ENCODE data around the gene DIP2A. TPM values are rescaled to one million over a fixed set of nuclear protein-coding genes. Genes with fewer than 3 reads are reported as not detected.

DIP2A gene
- polyA plus RNA-seq, 1 donor (not counting 4 experiments of a cell fraction or from before 2014, with no cell fraction given), result 41.6 TPM

- no peak for DNase-seq (ENCODE audit: low read depth, low spot score)
- H3K27ac ChIP-seq (ENCODE audit: control insufficient read depth, insufficient read depth, low read length), result no peak overlapping the region
- H3K4me1 ChIP-seq (ENCODE audit: control insufficient read depth, extremely low read depth, insufficient read depth, low read length), result peaks cover 6% of the 10 kb centered on the region
- FAIRE-seq, result no peak
- H3K4me3 ChIP-seq (ENCODE audit: control insufficient read depth in 2 of 3, extremely low read depth in 1 of 3, insufficient read depth in 2 of 3, low read depth in 1 of 3, low read length in 3 of 3), result no peak overlapping the region
- no peaks in the 10 kb centered on the region for H3K9me1 ChIP-seq (ENCODE audit: control insufficient read depth, extremely low read depth, insufficient read depth, low read length)
- TF ChIP-seq CTCF (optimal IDR thresholded peaks at IDR 0.05 in 1 of 3, IDR thresholded peaks at IDR 0.05 in 1 of 3, conservative IDR thresholded peaks at IDR 0.05 in 1 of 3; ENCODE audit: extremely low read depth in 1 of 3, insufficient read depth in 2 of 3, low read length in 3 of 3) (no peak), EZH2 (IDR thresholded peaks at IDR 0.05; ENCODE audit: low read length) (no peak)
- no peak overlapping the region for H3K9ac ChIP-seq (ENCODE audit: control insufficient read depth, extremely low read depth, insufficient read depth, low read length)
- no peak overlapping the region for H2AFZ ChIP-seq (ENCODE audit: control insufficient read depth, low read length)
- dilution Hi-C loops (cut with MboI; ENCODE audit: extremely low pct_ligation_motif_present, low sequenced_read_pairs), result no loop called here
- H3K36me3 ChIP-seq (ENCODE audit: control insufficient read depth in 2 of 2, extremely low read depth in 1 of 2, insufficient read depth in 2 of 2, low read length in 2 of 2), result peaks cover 0 to 5% of the 10 kb centered on the region in 2 experiments
- H3K27me3 ChIP-seq (ENCODE audit: control insufficient read depth, extremely low read depth, insufficient read depth, low read length), result no peaks in the 10 kb centered on the region
- H3K4me2 ChIP-seq (ENCODE audit: control insufficient read depth, extremely low read depth, insufficient read depth, low read depth, low read length), result no peak overlapping the region
- no peaks in the 10 kb centered on the region for H4K20me1 ChIP-seq (ENCODE audit: control insufficient read depth, extremely low read depth, insufficient read depth, low read length)
- H3K79me2 ChIP-seq (ENCODE audit: control insufficient read depth, insufficient read depth, low read length), result peaks cover 56% of the 10 kb centered on the region
- H3K9me3 ChIP-seq (ENCODE audit: control insufficient read depth, low read depth, low read length), result no peaks in the 10 kb centered on the region
These were observed 16.6 kb downstream of the DIP2A start for GRCh38 chr21:46475296-46475695.

- Histone ChIP-seq H3K4me1 (ENCODE audit: control insufficient read depth, extremely low read depth, insufficient read depth, low read length) (peaks cover 6% of the 10 kb centered on the region), H2AFZ (ENCODE audit: control insufficient read depth, low read length) (no peak overlapping the region), H3K4me2 (ENCODE audit: control insufficient read depth, extremely low read depth, insufficient read depth, low read depth, low read length) (no peak overlapping the region), H3K27ac (ENCODE audit: control insufficient read depth, insufficient read depth, low read length) (peak overlapping the region; percentile 16), H4K20me1 (ENCODE audit: control insufficient read depth, extremely low read depth, insufficient read depth, low read length) (peaks cover 3% of the 10 kb centered on the region), H3K79me2 (ENCODE audit: control insufficient read depth, insufficient read depth, low read length) (peaks cover 61% of the 10 kb centered on the region), H3K9me1 (ENCODE audit: control insufficient read depth, extremely low read depth, insufficient read depth, low read length) (no peaks in the 10 kb centered on the region), H3K9ac (ENCODE audit: control insufficient read depth, extremely low read depth, insufficient read depth, low read length) (no peak overlapping the region), H3K27me3 (ENCODE audit: control insufficient read depth, extremely low read depth, insufficient read depth, low read length) (no peaks in the 10 kb centered on the region), H3K4me3 (ENCODE audit: control insufficient read depth in 2 of 3, extremely low read depth in 1 of 3, insufficient read depth in 2 of 3, low read depth in 1 of 3, low read length in 3 of 3) (no peak overlapping the region), H3K36me3 (ENCODE audit: control insufficient read depth in 2 of 2, extremely low read depth in 1 of 2, insufficient read depth in 2 of 2, low read length in 2 of 2) (peaks cover 0 to 9% of the 10 kb centered on the region in 2 experiments), H3K9me3 (ENCODE audit: control insufficient read depth, low read depth, low read length) (no peaks in the 10 kb centered on the region)
- FAIRE-seq (peak; percentile 17), DNase-seq (ENCODE audit: low read depth, low spot score) (no peak)
- dilution Hi-C loops (cut with MboI; ENCODE audit: extremely low pct_ligation_motif_present, low sequenced_read_pairs), result no loop called here
- TF ChIP-seq EZH2 (IDR thresholded peaks at IDR 0.05; ENCODE audit: low read length), result no peak
- TF ChIP-seq CTCF (optimal IDR thresholded peaks at IDR 0.05 in 1 of 3, IDR thresholded peaks at IDR 0.05 in 1 of 3, conservative IDR thresholded peaks at IDR 0.05 in 1 of 3; ENCODE audit: extremely low read depth in 1 of 3, insufficient read depth in 2 of 3, low read length in 3 of 3), result no peak
These were observed 19.1 kb downstream of the DIP2A start for GRCh38 chr21:46477765-46478164.

All from keratinocyte (primary cell).